Cerebellar nuclear complex (tissue), 1 donor: ENCODE measurements around the gene ARHGEF4.

ENCODE experiments used
- DNase-seq, 2 experiments: peaks; one replicate each; lab custom pipeline; 2025; lab: John Stamatoyannopoulos, UW

Gene ARHGEF4

DNA sequence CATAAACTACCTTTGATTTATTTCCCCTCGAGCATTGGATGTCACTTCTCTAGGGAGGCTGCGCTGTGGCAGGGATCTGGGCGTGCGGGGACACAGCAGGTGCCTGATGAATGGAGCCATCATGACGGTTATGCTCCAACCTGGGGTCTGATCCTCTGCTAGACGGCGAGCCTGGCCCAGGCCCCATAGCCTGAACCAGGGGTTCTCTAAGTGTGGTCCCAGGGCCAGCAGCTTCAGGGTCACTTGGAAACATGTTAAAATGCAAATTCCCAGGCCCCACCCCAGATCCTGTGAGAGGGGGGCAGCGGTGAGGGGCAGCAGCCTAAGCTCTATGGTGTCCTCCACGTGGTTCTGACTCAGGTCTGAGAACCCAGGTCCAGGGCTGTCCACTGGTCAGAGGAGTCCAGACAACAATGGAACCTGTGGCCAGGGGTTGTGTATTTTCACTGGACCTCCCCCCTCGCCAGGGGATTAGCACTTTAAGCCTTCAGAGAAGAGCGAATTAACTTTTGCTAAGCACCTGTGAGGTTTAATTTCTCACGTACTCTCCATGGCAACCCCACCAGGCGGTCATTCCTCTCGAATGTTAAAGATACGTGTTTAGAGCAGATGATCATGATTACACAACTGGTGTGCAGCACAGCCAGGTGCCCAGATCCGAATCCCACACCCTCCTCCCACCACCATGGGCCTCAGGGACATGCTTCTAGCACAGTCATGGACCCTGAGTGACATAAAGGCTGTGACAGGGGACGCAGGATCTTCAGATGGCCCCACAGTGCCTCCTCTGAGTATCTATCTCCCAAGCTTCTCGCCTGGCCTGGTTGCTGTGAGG, 1.6 kb upstream of the ARHGEF4 start:
- DNase-seq = no peak

DNA sequence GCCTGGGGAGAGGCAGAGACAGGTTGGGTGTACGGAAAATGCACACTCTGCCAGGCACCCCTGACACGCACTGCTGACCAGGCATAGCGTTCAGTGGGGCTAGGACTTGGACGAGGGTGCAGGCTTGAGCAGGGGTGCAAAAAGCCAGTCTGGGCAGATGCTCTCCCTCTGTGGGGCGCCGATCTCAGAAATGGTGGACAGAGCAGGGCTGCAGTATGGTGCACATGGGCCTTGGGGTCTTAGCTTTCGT, 1.0 kb upstream of the ARHGEF4 start:
- DNase-seq = no peak

DNA sequence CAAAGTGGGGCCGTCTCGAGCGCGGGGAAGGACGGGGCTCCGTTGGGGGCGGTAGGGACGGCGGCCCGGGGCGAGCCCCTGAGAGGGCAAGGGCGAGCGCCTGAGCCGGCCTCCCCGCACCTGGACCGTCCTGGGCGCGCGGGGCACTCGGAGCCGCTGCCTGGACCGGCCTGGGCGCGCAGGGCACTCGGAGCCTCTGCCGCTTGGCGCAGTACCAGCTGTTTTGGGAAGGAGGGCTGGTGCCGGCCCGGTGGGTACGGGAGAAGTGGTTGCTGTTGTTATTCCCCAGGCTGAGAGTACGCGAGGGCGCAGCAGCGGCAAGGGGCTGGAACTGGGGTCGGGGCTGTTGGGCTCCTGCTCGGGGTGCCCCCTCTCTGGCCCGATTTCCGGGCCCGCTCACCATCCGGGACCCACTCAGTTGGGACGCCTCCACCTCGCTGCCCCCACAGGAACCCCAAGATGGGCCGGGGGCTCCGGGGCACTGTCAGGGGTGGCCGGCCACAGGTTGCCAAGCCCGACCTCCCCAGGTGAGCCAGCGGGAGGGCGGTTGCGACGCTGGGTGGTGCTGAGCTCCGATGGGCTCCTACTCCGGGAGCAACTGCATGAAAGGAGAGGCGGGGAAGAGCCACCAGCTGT, 579 bp downstream of the ARHGEF4 start:
- no peak for DNase-seq

DNA sequence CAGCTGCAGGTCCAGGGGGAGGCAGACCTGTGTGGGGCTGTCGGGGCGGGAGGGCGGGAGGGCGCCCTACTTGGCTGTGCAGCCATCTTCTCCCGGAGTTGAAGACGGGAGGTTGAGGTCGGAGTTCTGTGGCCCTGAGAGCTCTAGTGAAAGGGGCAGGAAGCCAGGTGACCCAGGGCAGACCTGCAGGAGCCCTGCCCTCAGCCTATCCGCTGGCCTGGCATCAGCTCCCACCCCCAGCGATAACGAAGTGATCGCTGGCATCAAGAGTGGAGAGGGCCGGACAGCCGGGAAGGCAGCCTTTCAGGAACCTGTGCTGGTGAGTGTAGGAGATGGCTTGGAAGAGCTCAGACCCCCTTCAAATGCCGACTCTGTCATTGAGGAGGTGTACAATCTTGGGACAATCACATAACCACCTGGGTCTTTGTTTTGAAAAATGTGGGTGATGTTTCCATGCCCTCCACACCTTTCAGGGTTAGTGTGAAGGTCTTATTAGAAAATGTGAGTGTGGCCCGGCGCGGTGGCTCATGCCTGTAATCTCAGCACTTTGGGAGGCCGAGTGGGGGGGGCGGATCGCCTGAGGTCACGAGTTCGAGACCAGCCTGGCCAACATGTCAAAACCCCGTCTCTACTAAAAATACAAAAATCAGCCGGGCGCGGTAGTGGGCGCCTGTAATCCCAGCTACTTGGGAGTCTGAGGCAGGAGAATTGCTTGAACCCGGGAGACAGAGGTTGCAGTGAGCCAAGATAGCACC, 1.3 kb downstream of the ARHGEF4 start:
- DNase-seq = no peak

DNA sequence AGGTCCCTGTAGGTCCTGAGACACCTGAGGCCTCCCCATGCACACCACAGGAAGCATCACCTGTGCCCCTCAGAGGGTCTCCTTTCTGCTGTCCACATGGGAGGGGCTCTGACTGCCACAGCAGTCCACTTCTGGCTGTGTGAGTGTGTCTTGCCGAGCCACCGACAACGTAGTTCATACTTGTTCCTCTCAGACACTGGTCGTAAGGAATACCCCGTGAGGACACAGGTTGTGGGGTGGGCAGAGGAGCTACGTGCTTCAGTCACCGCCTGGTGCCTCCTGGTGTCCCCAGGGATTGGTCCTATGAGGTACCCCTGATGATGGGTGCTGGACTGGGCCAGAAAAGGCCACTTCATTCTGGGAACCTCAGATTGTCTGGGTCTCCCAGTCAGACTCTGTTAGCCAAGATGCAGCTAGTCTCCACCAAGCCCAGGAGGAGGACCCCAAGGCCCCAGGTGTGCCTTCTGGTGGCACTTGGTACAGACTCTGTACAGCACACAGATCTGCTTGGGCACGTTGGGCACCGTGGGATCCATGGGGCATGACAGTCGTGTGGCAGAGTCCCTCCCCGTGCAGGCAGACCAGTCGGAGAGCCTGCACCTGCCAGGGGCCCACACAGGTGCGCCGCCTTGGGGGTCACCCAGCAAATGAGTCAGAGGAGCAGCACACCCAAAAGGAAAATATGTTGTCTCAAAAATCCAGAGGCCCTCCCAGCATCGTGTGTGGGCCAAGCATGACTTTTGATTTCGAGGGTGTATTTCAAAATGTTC, 2.5 kb downstream of the ARHGEF4 start:
- DNase-seq = no peak

DNA sequence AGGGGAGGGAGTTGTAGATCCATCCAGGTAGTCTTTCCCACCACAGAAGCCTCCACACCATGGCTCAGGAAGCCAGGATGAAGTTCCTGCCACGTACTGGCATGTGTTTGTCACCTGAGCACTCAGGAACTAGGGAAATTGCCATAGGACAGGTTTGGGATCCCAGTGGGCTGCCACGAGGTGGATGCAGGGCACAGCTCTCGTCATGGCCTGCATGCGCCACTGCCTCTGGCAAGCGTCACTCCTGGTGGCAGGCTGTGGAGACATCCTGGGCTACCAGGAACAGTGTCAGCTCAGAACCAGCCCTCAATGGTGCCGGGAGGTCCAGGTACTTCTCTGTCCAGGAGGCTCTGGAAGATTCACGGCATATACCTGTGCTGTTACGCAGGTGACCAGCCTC, 3.8 kb downstream of the ARHGEF4 start:
- no peak for DNase-seq

DNA sequence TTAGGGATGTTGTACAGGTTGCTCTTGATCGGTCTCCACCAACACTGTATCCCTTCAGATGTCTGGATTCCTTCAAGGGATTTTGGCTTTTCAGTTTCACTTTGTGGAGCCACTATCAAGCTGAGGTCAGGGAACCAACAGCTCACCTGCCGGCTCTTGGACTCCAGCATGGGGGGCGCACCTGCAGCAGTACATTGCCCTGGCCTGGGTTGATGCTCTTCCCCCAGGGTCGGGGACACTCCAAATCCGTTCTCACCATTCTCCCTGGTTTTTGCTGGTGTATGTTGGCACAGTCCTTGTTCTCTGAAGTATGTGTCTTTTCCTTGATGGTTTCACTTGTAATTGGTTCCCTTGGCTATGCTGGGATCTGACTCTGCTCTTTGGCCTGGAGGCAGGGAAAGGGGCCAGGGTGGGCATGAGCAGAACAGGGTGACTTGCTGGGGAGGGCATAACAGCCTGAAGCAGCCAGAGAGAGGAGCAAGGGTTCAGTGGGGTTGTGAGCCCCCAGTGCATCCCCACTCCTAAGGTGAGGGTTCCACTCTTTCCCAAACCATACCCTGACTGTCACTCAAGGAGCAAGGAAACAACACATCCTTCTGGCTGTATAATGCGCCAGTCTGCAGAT, 5.1 kb downstream of the ARHGEF4 start:
- DNase-seq = no peak

DNA sequence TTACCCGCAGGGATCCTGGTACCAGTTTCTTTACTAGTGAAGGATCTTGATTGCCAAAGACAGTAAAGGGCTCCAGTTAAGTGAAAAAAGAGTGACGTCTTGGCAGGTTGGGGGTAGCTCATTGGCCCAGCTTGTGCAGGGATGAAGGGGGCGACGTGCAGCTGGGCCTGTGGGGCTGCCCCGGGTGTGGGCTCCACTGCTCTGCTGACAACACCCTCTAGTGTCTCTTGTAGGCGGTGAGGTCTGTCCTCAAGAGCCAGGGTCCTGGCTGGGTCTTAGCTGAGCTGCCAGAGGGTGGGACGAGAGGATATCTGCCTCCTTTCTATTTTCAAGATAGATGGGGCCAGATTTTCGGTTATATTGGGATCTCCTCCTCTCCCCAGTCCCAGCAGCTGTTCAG, 6.1 kb downstream of the ARHGEF4 start:
- DNase-seq = no peak

DNA sequence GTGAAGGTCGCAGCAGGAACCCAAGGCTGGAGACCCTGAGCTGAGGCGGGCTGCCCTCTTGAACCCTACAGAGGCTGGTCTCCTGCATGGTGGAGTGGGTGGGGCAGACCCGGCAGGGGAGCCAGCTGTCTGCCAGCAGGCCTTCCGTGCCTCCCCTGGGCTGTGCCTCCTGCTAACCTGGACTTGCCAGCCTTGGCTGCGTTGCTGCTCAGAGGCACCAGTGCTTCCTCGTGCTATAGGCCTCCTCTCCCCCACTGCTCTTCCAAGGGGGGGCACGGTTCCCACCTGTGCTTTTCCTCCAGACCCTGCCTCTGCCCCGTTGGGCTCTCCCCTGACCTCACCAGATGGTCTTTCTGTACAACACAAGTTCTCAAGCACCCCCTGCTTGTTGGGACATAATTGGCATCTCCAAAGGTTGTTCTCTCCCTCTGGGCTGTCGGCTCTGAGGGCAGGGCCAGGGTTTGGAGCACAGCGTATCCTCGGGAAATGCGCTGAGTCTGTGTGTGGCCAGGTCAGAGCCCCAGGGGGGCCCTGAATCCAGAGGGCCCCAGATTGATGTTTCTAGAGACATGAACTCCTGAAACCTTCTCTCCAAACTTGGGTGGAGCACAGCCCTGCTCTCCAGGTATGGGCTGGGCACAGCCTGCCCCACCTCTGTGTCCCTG, 6.7 kb downstream of the ARHGEF4 start:
- DNase-seq = no peak

DNA sequence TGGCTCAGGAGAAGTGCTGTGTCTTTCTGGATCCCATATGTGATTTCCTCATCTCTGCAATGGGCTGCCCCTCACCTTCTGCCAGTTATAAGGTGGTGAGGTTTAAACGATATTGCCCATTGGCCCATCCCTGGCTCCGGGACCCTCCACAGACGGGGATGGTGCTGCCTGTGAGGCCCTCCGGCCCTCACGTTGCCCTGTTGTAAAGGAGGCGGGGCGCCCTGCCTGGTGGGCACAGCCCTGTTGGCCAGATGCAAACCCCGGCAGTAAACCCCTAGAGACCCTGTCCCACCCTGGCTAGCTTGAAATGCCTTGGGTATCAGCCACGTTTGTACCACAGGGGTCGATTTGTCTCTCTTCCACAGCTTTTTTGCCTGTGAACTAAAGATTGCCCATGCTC, 7.4 kb downstream of the ARHGEF4 start:
- no peak for DNase-seq

DNA sequence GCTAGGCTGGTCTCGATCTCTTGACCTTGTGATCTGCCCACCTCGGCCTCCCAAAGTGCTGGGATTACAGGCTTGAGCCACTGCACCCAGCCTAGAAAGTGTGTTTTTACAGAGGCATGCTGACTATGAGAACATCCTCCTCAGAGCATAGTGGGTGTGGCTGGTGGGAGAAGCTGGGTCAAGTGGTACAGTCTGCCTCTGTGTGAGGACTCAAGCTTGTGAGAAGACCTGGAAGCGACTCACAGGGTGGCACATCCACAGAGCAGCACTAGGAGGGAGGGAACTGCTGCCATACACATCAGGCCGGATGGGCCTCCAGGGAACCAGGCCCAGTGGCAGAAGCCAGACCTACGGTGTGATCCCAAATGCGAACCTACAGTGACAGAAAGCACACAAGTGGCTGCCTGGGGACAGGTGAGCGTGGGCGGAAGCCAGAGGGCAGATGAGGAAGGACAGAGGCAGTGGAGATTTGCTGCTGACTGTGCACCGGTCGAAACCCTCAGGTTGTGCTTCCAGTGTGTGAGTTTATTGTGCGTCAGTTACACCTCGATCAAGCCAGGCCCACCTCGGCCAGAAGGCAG, 8.9 kb downstream of the ARHGEF4 start:
- no peak for DNase-seq

DNA sequence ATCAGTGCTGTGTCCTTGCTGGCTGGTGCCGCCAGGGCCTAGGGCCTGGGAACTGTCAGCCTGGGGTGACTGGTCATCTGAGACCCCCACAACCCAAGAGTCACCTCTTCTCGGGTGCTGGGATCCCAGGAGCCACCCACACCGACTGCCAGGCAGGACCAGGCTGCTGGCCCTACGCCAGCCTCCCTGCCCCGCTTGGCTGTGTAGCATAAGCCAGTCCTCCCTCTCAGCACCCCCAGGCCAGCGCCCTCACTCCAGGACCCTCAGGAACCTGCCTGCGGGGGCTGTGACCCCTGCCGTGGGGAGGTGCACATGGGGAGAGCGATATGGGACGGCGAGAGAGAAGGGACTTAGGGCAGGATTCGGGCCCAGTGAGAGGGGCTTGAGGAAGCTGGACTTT, 9.5 kb downstream of the ARHGEF4 start:
- DNase-seq = no peak

DNA sequence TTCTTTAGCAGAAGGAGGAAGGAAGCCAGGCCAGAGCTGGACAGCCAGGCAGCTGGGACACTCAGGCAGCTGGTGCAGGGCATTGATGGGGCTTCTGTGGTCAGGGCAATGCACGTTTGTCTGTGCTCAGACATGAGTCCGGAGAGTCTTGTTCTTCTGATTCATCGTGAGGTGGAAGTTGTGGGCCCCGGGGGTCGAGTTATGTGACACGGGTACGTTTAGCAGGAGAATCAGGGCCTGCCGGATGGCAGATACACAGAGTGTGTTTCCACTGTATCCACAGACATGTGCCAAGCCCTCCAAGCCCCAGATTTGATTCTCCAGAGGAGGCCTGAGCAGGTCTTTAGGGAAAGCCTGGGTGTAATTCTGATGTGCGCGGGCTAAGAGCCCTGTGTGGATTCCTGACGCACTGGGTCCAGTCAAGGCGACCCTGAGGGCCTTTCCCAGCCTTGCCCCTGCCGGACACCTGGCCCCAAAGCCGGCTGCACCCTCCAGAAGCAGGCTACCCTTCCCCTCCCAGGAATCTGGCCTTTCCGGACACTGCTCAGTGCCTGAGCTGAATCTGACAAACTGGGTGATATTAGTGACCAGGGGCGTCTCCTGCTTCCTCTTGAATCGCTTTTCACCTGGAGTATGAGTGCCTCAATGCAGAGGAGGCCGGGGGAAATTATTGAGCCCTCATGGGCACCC, 10.1 kb downstream of the ARHGEF4 start:
- no peak for DNase-seq

DNA sequence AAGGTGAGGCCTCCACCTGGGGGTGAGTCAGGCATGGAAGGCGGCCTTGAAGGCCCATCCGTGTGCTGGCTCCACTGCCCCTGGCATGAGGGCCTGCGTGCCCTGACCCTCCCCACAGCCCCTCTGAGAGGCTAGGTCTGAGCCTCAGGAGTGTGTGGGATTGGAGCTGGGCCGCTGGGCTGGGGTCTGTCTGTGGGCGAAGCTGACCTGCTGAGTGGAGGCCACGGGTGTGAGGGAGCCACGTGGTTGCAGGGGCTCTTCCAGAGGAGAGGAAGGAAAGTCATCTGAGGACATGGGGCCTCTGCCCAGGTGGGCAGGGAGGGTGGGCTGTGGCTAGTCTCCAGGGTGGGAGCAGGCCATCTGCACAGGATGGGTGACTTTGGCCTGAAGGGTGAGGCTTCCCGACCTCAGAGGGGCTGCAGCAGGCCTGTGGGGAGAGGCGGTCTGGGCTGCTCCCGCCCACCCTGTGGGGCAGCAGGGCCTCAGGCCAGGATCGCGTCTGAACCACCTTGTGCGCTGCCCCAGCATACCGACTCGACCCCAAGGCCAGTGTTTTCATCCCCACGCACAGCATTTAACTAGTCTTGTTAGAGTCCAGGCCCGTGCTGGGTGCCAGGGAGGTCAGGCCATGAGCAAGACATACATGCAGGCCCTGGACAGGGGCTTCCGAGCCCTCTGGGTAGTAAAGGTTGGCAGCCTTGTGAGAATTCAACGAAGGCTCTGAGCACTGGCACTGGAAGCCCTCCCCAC, 11.2 kb downstream of the ARHGEF4 start:
- no peak for DNase-seq

DNA sequence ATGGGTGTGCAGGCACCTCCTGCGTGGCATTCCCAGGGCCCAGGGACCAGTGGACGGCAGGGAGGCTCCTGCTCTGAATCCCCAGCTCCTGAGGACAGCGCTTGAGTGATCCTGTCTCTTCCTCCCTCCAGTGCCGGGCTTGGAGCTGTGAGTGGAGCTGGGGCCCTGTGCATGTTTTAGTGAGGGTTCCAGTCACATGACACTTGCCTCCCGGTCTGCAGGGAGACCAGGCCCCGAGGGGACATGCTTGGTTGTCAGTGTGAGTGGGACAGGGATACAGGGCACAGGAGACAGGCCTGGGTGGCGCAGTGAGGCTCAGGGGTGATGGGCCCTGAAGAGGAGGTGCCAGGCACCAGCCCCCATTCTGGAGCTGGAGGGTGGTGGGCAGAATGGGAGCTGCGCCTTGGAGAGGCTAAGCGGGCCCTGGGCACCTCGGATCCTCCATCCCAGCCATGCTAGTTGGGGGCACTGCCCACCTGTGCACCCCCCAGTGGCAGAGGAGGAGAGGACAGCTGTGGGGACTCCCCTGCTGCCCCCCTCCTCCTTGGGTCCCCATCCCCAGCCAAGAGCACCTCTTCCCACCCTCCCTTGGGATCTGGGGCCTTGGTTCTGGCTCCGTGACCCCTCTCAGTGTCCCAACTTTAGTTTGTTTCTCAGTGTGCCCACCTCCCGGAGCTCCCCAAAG, 12.0 kb downstream of the ARHGEF4 start:
- no peak for DNase-seq

DNA sequence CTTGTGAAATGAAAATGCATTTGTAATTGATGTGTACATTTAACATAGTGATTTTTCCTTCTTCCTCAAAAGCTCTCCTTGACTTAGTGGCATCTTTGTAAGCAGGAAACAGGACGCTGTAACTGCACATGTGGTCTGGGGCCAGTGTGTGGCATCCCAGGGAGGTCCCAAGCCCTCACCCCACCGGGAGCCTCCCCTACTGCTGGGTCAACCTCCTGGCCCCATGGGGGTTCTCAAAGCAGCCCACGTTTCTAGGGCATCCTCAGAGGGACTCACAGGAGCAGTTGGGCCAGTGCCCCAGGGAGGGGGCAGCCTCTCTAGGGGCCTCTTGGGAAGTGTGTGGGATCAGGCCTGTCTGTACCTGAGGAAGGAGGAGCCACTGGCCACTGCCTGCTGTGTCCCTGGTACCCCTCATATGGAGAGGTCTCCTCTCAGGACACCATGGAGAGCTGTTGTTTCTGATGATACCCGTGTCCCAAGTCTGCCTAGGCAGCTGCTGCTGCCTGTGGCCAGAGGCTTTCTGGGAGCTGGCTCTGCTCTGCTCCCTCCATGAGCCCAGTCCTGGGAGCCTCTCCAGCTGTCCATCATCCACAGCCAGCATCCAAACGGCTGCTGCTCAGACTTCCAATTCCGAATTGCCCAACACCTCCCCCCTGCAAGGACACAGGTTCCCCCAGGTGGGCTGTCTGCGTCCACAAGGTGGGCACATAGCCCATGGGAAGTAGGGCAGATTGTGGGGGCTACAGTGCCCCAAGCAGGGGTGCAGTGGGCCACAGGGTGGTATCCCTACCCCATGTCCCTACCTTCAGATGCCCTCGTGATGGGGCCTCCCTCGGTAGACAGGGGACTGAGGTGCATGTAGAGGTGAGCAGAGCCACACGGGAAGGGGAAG, 13.4 kb downstream of the ARHGEF4 start:
- no peak for DNase-seq

DNA sequence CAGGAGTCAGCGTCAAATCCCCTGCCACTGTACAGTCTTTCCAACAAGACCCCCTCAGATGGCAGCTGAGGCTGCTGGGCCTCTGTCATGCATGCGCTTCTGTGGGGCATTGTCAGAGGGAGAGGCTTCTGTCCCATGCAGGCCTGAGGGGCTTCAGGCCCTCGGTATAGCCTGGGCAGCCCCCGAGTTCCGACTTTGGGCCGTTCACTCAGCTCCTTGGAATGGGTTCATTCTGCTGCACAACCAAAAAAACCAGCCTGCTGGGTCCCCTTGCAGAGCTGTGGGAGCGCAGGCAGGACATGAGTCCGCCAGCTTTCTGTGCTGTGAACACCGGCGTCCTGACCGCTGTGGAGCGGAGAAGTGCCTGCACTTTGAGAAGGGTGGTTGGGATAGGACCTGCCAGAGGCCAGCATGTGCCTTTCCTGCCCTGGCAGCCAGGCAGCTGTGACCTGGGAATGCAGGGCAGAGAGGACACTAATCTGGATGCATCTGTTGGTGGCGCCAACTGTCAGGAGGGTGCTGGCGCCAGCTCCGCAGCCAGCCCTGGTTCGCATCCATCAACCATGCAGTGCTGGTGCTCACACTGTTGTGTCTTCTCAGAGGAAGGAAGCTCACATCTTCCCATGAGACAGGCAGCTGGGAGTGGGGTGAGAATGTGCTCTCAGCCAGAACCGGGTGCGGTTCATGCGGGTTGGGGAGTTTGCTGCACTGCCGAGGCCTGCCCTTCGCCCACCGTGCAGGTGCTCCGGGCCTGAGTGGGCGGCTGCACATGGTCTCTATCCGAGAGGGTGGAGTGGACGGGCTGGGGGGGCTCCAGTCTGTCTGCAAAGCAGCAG, 14.3 kb downstream of the ARHGEF4 start:
- no peak for DNase-seq
